IPS-18c (cell line): ENCODE results near the gene BPIFB4.
"Not testable (repeated sequence)": the region's sequence is repeated elsewhere in the genome, so short reads cannot be mapped to it uniquely, and the experiment has no call there.

Experiments
- H3K4me3 ChIP-seq: 2 replicates; pipeline ENCODE4 v1.7.0; 2013; ENCODE audit warnings: low read depth, mild to moderate bottlenecking, low read length, moderate library complexity; ENCODE audit not compliant: insufficient read depth
- H3K9me3 ChIP-seq: one replicate; pipeline ENCODE4 v1.6.1; 2013; ENCODE audit warnings: mild to moderate bottlenecking, low read length, moderate library complexity; ENCODE audit not compliant: control insufficient read depth, insufficient read depth

Gene BPIFB4

GRCh38 chr20:33079259-33079658 is at the start of gene BPIFB4:
Gene BPIFB4, plus strand, starts transcription at chr20:33079643. Its CDS starts 1,884 bp downstream, at chr20:33081527.
- no peak within 1 kb of the TSS for H3K4me3 ChIP-seq
- H3K9me3 ChIP-seq = no peaks in the 10 kb centered on the region

- no peak overlapping the region for H3K4me3 ChIP-seq
- no peaks in the 10 kb centered on the region for H3K9me3 ChIP-seq
Measured at GRCh38 chr20:33030076-33030475, 49.4 kb upstream of the BPIFB4 start.

- no peaks in the 10 kb centered on the region for H3K9me3 ChIP-seq
- no peak overlapping the region for H3K4me3 ChIP-seq
Measured at GRCh38 chr20:33030569-33030968, 48.9 kb upstream of the BPIFB4 start.

GRCh38 chr20:33031531-33031930 is 47.9 kb upstream of the BPIFB4 start, which contains the start of gene BPIFB6:
Gene BPIFB6, plus strand, starts transcription at chr20:33031648. Its CDS starts 0 bp downstream, at chr20:33031648.
- no peak within 1 kb of the TSS for H3K4me3 ChIP-seq
- H3K9me3 ChIP-seq = no peaks in the 10 kb centered on the region

- no peaks in the 10 kb centered on the region for H3K9me3 ChIP-seq
- H3K4me3 ChIP-seq = no peak overlapping the region
Measured at GRCh38 chr20:33032555-33032954, 46.9 kb upstream of the BPIFB4 start.

GRCh38 chr20:33033381-33033780 is 46.1 kb upstream of the BPIFB4 start:
- Histone ChIP-seq H3K9me3 (no peaks in the 10 kb centered on the region), H3K4me3 (no peak overlapping the region)

GRCh38 chr20:33034115-33034514 is 45.3 kb upstream of the BPIFB4 start:
- H3K9me3 ChIP-seq = no peaks in the 10 kb centered on the region
- no peak overlapping the region for H3K4me3 ChIP-seq

- no peak overlapping the region for H3K4me3 ChIP-seq
- H3K9me3 ChIP-seq = no peaks in the 10 kb centered on the region
Measured at GRCh38 chr20:33034901-33035492, 44.4 kb upstream of the BPIFB4 start.

- Histone ChIP-seq H3K4me3 (no peak overlapping the region), H3K9me3 (peaks cover 2% of the 10 kb centered on the region)
Measured at GRCh38 chr20:33037456-33037855, 42.0 kb upstream of the BPIFB4 start.

- H3K9me3 ChIP-seq = peaks cover 2% of the 10 kb centered on the region
- no peak overlapping the region for H3K4me3 ChIP-seq
Measured at GRCh38 chr20:33038243-33038642, 41.2 kb upstream of the BPIFB4 start.

GRCh38 chr20:33042430-33042829 is 37.0 kb upstream of the BPIFB4 start:
- H3K4me3 ChIP-seq = no peak overlapping the region

GRCh38 chr20:33042983-33043730 is 36.3 kb upstream of the BPIFB4 start:
- Histone ChIP-seq H3K4me3 (no peak overlapping the region), H3K9me3 (peaks cover 4% of the 10 kb centered on the region)

More at GRCh38 chr20:33042430-33042829, 37.0 kb upstream of the BPIFB4 start:
- peaks cover 4% of the 10 kb centered on the region for H3K9me3 ChIP-seq

- no peak overlapping the region for H3K4me3 ChIP-seq
- peaks cover 4% of the 10 kb centered on the region for H3K9me3 ChIP-seq
Measured at GRCh38 chr20:33043731-33044181, 35.7 kb upstream of the BPIFB4 start.

GRCh38 chr20:33045129-33045721 is 34.2 kb upstream of the BPIFB4 start:
- not testable (repeated sequence) for H3K4me3 ChIP-seq, H3K9me3 ChIP-seq

- Histone ChIP-seq H3K9me3 (peaks cover 4% of the 10 kb centered on the region), H3K4me3 (no peak overlapping the region; the same call in 1 of the 2 replicates)
Measured at GRCh38 chr20:33046412-33046811, 33.0 kb upstream of the BPIFB4 start.

- H3K9me3 ChIP-seq = no peaks in the 10 kb centered on the region
- no peak overlapping the region for H3K4me3 ChIP-seq
Measured at GRCh38 chr20:33051333-33051732, 28.1 kb upstream of the BPIFB4 start.

GRCh38 chr20:33053291-33054106 is 25.9 kb upstream of the BPIFB4 start, which contains the start of gene BPIFB3:
Gene BPIFB3, plus strand, starts transcription at chr20:33053903. Its CDS starts 1,533 bp downstream, at chr20:33055436.
- no peak within 1 kb of the TSS for H3K4me3 ChIP-seq
- H3K9me3 ChIP-seq = no peaks in the 10 kb centered on the region
